Epidermal melanocyte (primary cell): ENCODE measurements around the gene PSMD2.

ENCODE experiments used
- DNase-seq: peaks from one replicate; pipeline ENCODE4 v3.0.0; 2011; ENCODE audit warnings: low spot score; ENCODE audit not compliant: insufficient read length

The PSMD2 gene

DNA sequence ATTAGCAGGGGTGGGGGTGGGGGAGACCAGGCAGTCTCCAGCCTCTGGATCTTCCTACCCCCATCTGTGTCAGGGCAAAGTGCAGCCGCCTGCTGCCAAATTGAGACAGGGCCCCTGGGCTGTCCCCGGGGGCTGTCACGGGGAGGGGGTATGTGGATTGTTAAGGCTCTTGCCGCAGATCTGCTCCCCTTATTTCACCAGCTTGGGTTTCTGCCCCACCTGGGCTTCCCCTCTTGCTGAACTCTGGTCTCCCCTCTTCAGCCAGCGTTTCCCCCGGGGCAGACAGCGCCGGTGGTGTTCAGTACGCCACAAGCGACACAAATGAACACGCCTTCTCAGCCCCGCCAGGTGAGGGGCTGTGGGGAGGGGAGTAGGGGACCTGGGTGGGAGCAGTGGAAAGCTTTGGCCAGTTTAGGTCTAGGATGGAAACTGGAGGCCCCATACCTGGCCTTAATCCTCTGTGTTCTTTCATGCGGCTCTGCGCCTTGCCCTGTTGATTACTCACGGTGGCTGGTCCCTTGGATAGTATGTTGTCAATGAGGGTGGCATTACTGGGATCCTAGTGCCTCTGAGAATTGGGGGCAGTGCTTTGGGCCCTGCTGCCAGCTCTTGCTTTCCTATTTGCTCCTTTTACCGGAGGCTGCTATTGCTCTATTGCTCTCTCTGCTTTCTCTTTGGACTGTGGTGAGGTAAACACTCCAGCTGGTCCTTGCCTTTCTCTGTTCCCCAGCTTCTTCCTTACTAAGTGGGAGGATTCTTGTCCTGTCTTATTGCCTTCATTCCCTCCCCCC, 17.0 kb downstream of the PSMD2 start:
- no peak for DNase-seq

DNA sequence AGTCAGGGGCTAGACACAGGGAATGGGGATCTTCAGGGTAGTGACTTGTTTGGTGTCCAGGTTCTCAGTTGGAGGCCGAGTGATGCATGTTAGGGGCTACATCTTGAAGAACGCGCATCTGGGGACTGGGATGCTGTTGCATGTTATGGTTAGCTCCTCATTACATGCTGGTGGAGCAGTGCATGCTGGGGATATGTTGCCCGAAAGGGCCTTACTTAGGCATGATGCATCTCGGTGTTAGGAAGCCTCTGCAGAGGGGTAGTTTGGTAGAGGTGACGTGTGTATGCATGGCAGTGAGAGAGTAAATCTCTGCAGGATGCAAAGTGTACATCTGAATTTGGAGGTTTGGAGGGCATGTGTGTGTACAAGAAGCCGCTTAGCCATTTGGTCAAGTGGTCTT, 17.8 kb downstream of the PSMD2 start:
- DNase-seq, result no peak

DNA sequence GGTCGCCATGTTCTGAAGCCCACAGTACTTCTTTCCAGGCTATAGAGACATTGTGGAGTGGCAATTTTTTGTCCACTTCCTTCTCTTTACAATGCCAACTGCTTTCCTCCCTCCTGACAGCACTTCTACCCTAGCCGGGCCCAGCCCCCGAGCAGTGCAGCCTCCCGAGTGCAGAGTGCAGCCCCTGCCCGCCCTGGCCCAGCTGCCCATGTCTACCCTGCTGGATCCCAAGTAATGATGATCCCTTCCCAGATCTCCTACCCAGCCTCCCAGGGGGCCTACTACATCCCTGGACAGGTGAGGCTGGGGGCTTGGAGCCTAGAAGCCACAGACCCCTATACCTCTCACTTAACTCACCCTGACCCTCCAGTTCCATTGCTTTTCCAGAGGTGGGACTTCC, 18.2 kb downstream of the PSMD2 start:
- DNase-seq, result no peak

DNA sequence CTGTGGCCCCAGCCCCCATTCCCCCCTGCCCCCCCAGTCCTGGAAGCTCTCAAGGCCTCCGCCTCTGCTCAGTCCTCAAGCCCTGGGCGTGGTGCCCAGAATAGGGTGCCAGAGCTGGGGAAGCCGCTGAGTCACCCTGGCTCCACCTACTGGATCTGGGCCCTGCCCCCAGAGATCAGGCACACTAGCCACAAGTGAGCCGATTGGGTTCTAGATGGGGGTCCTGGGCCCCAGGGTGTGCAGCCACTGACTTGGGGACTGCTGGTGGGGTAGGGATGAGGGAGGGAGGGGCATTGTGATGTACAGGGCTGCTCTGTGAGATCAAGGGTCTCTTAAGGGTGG, 21.0 kb downstream of the PSMD2 start:
- DNase-seq, result peak; percentile 96

DNA sequence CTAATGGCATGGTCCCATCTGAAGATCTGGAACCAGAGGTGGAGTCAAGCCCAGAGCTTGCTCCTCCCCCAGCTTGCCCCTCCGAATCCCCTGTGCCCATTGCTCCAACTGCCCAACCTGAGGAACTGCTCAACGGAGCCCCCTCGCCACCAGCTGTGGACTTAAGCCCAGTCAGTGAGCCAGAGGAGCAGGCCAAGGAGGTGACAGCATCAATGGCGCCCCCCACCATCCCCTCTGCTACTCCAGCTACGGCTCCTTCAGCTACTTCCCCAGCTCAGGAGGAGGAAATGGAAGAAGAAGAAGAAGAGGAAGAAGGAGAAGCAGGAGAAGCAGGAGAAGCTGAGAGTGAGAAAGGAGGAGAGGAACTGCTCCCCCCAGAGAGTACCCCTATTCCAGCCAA, 22.6 kb downstream of the PSMD2 start:
- DNase-seq, result no peak

DNA sequence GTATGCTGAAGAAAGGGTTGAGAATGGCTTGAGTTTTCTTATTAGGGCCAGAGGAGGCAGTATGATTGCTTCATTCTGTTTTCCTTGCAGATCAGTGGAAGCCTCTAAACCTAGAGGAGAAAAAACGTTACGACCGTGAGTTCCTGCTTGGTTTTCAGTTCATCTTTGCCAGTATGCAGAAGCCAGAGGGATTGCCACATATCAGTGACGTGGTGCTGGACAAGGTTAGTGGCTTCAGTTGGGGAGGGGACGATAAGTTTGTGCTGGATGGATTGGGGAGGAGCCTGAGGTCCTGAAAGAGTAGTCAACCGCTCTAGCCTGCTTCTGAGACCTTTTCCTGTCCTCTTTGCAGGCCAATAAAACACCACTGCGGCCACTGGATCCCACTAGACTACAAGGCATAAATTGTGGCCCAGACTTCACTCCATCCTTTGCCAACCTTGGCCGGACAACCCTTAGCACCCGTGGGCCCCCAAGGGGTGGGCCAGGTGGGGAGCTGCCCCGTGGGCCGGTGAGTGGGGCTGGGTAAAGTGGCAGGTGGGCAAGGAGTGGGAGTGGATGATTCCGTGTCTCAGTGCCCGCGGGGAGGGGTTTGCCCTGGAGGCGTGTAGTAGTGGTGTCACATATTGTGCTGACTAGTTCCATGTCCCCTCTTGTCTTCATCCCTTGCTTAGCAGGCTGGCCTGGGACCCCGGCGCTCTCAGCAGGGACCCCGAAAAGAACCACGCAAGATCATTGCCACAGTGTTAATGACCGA, 23.9 kb downstream of the PSMD2 start:
- DNase-seq, result no peak

DNA sequence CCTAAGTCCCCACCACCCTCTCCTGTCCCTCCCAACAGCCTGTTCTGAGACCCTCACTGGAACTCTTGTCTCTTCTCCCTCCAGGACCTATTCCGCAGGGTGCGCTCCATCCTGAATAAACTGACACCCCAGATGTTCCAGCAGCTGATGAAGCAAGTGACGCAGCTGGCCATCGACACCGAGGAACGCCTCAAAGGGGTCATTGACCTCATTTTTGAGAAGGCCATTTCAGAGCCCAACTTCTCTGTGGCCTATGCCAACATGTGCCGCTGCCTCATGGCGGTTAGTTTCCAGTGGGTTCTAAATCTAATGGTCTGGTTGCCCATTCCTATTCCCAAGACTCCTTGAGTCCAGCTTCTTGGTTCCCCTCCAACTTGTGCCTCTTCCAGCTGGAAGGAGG, 24.7 kb downstream of the PSMD2 start:
- no peak for DNase-seq

DNA sequence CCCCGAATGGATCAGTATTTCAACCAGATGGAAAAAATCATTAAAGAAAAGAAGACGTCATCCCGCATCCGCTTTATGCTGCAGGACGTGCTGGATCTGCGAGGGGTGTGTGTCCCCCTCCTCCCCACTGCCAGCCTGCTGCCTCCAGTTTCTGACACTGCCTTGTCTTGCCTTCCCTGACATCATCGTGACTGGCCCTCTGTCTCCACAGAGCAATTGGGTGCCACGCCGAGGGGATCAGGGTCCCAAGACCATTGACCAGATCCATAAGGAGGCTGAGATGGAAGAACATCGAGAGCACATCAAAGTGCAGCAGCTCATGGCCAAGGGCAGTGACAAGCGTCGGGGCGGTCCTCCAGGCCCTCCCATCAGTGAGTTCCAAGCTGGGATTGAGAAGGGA, 26.2 kb downstream of the PSMD2 start:
- DNase-seq, result no peak

DNA sequence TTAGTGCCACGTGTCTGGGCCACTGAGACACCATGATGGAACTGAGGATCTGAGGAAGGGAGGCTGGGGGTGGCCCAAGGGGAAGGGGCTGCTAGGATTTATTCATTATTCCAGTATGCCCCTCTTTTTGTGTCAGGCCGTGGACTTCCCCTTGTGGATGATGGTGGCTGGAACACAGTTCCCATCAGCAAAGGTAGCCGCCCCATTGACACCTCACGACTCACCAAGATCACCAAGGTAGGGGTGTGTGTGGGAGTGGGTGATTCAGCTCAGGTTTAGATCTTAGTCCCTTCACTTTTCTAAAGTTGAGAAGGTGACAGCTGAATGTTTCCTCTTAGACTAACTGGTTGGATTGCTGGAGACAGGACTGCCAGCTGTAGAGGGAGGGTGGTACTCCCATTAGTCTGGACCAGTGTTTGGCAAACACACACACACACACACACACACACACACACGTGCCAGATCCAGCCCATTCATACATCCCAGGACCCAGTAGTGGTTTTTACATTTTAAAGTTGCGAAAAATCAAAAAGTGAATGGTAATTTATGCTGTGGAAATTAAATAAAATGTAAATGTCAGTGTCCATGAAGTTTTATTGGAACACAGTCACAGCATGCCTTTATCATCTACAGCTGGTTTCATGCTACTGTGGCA, 26.8 kb downstream of the PSMD2 start:
- no peak for DNase-seq

DNA sequence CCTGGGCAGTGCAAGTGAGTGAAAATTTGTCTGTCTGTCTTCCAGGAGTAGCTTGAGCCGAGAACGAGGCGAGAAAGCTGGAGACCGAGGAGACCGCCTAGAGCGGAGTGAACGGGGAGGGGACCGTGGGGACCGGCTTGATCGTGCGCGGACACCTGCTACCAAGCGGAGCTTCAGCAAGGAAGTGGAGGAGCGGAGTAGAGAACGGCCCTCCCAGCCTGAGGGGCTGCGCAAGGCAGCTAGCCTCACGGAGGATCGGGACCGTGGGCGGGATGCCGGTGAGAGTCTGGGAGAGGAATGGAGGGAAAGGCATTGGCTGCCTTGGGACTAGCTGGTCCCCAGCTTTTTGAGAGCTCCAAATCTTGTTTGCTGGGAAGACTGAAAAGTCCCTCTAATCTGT, 28.1 kb downstream of the PSMD2 start:
- DNase-seq, result no peak

DNA sequence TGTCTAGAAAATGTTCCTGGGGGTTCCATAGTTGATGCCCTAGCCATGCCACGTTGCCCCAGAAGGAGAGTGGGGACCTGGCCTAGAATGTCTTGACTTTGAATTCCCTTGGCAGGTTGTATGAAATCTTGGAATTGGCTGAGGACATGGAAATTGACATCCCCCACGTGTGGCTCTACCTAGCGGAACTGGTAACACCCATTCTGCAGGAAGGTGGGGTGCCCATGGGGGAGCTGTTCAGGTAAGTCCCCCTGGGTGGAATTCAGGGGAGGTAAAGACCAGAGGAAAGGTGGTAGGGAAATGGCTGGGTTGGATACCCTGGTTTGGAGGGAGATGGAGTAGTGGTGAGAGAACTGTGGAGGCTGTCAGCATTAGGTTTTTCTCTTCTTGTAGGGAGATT, 29.5 kb downstream of the PSMD2 start:
- DNase-seq, result no peak

DNA sequence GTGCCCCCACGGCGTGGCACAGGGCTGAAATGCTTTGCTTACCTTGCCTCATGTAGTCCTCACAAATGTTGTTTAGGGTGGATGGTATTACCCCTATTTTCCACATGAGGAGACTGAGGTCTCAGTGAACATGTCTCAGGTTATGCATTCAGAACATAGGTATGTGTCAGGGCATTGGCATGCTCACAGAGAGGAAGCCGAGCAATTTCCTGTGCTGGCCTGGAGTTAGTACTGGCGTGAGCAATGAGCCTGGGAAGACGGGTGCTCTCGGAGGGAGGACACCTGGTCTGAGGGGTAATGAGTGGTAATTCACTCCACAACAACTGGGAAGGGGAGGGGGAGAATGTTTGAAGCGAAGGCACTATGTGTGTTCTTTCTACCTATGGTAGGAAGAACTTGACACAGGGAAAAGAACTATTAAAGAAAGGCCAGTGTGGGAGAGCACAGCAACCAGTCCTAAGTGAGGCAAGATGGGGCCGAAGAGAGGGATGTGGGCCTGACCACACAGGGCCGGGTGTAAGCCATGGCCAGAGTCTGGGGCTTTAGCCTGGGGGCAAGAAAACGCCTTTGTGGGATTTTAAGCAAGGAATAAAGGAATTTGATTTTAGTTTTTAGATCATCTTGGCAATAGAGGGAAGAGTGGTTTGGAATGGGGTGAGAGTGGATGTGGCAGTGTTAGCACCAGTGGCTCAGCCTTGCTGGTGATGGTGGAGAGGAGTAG, 33.5 kb downstream of the PSMD2 start:
- no peak for DNase-seq

DNA sequence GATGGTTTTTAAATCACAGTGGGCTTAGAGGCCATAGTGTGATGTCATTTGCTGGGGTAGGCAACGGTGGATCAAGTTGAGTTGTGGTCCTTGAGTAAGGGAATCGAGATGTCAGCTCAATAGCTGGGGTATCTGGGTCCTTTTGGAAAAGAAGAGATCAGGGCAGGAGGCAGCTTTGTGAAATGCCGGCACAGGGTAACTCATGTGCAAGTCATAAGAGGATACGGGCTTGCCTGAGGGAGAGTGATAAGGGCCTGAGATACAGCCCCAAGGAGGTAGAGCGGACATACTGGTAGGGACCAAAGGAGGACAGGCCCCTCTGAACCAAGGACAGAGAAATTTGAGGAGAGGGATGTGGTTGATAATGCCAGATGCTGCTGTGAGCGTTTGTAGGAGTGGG, 34.1 kb downstream of the PSMD2 start:
- no peak for DNase-seq

DNA sequence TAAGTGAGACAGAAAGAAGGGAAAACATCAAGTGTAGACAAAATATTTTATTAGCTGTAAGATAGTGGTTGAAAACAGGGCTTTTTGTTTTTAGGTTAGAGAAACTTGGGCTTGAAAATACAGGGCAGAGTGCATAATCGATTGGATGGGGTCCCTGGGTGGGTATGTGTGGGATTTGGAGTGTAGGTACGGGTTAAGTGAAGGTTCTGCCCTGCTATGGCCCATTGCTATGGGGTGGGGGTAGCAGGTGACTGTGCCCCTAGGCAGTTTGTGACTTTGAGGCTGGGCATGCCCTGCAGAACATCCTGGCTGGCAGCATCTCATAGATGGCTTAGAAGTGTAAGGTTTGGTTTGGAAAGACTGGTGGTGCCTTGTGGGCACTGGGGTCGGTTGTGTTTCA, 34.7 kb downstream of the PSMD2 start:
- no peak for DNase-seq

DNA sequence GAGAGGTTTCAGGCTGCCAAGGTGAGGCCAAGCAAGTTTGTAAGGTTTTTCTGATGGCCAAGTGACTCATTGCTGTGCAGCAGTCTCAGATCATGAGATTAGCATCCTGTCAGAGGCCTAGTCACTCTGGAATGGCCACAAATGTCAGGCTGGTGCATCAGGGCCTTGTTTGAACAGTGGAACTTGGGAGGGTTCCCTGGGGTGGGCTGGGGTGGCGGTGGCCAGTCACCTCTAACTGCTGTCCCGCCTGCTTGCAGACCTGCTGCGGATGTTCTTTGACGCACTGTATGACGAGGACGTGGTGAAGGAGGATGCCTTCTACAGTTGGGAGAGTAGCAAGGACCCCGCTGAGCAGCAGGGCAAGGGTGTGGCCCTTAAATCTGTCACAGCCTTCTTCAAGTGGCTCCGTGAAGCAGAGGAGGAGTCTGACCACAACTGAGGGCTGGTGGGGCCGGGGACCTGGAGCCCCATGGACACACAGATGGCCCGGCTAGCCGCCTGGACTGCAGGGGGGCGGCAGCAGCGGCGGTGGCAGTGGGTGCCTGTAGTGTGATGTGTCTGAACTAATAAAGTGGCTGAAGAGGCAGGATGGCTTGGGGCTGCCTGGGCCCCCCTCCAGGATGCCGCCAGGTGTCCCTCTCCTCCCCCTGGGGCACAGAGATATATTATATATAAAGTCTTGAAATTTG, 35.6 kb downstream of the PSMD2 start:
- DNase-seq, result no peak

DNA sequence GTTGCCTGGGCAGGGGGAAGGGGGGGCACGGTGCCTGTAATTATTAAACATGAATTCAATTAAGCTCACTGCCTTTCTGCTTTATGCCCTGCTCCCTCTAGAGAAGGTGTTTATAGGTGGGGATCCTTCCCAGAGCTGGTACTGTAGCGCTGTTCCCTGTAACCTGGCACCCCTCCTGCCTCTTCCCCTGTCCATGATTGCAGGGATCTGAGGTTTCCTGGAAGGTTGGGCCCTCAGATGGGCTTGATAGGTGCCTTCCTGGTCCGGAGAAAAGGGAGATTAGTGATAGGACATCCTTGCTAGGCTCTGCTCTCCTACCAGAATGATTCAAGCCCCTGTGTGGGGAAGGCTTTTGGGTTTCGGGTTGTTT, 36.2 kb downstream of the PSMD2 start:
- DNase-seq, result no peak

DNA sequence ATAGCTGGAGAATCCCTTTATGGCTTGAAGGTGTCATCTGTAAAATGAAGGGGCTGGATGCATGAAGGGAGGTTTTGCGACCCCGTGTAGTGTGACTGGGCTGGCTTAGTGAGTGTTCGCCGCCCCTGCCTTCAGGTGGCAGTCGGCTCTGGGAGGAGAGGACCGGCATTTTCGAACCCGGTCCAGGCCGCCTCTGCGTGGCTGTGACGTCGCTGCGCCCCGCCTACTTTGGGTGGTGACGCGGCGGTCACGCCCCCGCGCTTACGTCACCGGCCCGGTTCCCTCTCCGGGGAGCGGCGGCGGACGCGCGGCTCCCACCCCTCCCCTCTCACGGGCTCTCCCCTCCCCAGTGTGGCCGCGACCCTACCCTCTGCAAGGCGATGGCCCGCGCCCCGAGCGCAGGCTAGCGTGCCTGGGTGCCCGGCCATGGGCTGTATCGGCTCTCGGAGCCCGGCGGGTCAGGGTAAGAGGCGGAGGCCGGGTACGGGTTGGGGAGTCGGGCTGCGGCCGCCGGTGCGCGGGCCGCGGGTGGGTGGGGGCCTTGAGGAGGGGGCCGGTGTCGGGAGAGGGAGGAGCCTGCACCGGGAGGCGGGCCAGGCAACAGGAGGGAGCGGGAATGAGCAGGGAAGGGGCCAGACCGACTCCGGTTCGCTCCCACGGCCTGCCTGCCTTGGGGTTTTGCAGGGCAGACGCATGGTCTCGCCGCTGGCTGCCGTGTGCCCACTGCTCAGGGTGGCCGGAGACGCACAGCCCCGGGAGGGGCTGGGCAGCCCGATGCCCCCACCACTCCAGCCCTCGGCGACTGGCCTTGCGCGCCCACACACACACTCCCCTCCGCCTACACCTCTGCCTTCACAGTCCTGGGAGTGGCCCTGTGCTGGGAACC, 36.9 kb downstream of the PSMD2 start:
- peak; percentile 78 for DNase-seq

DNA sequence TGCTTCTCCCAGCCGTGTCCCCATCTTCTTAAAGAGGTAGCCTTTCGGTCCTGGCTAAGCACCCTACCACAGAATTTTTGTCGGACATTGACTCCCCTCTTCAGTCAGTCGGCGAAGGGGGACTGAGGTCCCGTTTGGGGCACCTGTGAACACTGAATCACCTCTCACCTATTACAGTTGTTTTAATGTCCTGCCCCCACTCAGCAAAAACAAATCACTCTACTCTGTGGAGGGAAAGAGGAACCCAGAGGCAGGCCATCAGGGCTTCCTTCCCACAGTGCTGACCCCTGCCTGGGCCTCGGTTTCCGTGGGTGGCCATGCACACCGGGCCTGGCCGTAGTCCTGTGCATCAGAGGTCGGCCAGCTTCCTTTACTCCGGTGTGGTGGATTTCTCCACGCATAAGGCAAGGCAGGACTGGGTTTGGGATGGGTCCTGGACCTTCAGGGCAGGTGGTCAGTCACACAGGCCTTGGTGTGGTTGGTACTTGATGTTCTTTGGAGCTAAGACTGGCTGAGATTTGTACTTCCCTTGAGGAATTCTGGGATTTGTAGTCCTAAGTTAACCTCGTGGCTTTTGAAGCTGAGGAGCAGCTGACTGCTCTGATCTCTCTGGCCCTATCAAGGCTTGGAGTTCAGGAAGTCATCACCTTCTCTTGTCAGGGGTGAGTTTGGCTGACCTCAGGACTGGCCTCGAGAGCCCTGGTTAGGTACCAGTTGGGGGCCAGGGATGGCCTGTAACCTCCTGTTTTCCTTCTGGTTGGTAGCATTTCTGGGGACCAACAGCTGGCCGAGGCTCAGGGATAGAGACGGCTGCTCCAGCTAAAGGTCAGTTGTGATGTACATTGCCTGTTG, 37.7 kb downstream of the PSMD2 start:
- peak; percentile 95 for DNase-seq

DNA sequence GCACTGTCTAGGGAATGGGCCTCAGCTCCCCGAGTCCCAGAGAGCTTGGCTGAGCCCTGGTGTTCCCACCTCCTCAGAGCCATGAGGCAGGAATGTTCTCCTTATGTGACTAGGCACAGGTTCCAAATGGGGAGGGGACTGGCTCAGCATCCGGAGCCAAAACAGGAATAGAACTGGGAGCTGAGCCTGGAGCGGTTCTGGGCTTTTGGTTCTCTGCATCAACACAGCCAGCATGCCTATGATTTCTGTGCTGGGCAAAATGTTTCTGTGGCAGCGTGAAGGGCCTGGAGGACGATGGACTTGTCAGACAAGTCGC, 38.3 kb downstream of the PSMD2 start, which contains the start of gene FAM131A:
Gene FAM131A, plus strand, starts transcription at position 202 of the 316 bp plus-strand sequence. Its CDS starts 31 bp downstream, at position 233.
- no peak for DNase-seq

DNA sequence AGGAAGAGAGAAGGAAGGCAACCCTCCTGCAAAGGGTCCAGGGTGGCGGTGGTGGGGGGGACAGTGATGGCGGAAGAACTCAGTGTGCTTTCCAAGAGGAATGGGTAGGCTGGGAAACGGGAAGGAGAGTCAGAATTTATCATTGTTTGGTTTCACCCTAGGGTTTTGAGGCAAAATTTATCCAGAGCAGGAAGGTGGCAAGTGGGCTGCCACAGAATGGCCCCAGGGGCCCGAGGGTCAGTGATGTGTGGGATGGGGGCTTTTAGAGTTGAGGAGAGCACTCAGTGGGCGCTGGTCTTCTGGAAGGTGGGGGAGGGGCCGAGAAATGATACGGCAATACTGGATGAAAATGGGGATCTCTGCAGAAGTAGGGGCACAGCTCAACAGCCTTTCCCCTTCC, 38.9 kb downstream of the PSMD2 start:
- no peak for DNase-seq
